Breast epithelium (tissue), 4 donors: Measurements from ENCODE around the gene SLC38A10. TPM values are rescaled to one million over a fixed set of nuclear protein-coding genes. Genes with fewer than 3 reads are reported as not detected.

Experiments
- DNase-seq, 2 donors: peaks; one replicate each; pipeline ENCODE4 v3.0.0-alpha.2; 2019; ENCODE audit warnings: low spot score in 2 of 2
- H3K27ac ChIP-seq, 2 donors: fragments of 200-600 bp; sonication (generic) in 1 of 2; one replicate each; pipeline ENCODE4 v1.5.1; 2016 to 2019; ENCODE audit warnings: mild to moderate bottlenecking in 1 of 2
- H3K27me3 ChIP-seq, 2 donors: fragments of 200-600 bp; sonication (generic) in 1 of 2; one replicate each; pipeline versions ENCODE4 v1.5.1 to v1.6.0; 2017 to 2019; ENCODE audit warnings: control low read depth in 1 of 2, mild to moderate bottlenecking in 1 of 2
- H3K36me3 ChIP-seq: fragments of 200-600 bp; one replicate; pipeline ENCODE4 v1.5.1; 2019
- H3K4me1 ChIP-seq, 2 donors: fragments of 200-600 bp; sonication (generic); one replicate each; pipeline ENCODE4 v1.5.1; 2016 to 2019; ENCODE audit warnings: control low read depth in 1 of 2
- H3K4me3 ChIP-seq, 3 donors: fragments of 200-600 bp; sonication (generic); 1 replicate in 2 of 3; 2 replicates in 1 of 3; pipeline ENCODE4 v1.5.1; 2016 to 2019; ENCODE audit warnings: mild to moderate bottlenecking in 3 of 3, moderate library complexity in 2 of 3
- H3K9me3 ChIP-seq, 2 donors: fragments of 200-600 bp; sonication (generic) in 1 of 2; one replicate each; pipeline ENCODE4 v1.5.1; 2016 to 2019; ENCODE audit warnings: control low read depth in 1 of 2
- POLR2A ChIP-seq: fragments of 450-650 bp; IDR thresholded peaks from one replicate; pipeline ENCODE4 v1.6.1; 2016; ENCODE audit warnings: antibody characterized with exemption, mild to moderate bottlenecking, moderate library complexity
- POLR2AphosphoS5 ChIP-seq, 3 donors: sonication (generic); formaldehyde crosslinking; IDR thresholded peaks; one replicate each; pipeline ENCODE4 v1.6.1; 2017; ENCODE audit warnings: antibody characterized with exemption in 3 of 3
- intact Hi-C: fragments of 100-400 bp; cut with DNase I; formaldehyde crosslinking; loops from one replicate; pipeline ENCODE4 v1.15.1; 2023; ENCODE audit warnings: low total_unique reads
- total RNA-seq, 3 donors: library from RNA; depleted of rRNA; stranded (reverse); fragments of >200 nt; gene quantifications; one replicate each; pipeline ENCODE4 v1.1.0, GENCODE V29; 2016
- TF ChIP-seq, protein P1 (sequence below), 3 donors: fragments of 450-650 bp; IDR thresholded peaks; one replicate each; pipeline ENCODE4 v1.5.1; 2016 to 2017; ENCODE audit warnings: antibody characterized with exemption in 3 of 3, mild to moderate bottlenecking in 3 of 3, moderate library complexity in 3 of 3

SLC38A10 gene
- total RNA-seq, 3 donors from 2014 or later = 52.4 to 104 (median 85.2) TPM

DNA sequence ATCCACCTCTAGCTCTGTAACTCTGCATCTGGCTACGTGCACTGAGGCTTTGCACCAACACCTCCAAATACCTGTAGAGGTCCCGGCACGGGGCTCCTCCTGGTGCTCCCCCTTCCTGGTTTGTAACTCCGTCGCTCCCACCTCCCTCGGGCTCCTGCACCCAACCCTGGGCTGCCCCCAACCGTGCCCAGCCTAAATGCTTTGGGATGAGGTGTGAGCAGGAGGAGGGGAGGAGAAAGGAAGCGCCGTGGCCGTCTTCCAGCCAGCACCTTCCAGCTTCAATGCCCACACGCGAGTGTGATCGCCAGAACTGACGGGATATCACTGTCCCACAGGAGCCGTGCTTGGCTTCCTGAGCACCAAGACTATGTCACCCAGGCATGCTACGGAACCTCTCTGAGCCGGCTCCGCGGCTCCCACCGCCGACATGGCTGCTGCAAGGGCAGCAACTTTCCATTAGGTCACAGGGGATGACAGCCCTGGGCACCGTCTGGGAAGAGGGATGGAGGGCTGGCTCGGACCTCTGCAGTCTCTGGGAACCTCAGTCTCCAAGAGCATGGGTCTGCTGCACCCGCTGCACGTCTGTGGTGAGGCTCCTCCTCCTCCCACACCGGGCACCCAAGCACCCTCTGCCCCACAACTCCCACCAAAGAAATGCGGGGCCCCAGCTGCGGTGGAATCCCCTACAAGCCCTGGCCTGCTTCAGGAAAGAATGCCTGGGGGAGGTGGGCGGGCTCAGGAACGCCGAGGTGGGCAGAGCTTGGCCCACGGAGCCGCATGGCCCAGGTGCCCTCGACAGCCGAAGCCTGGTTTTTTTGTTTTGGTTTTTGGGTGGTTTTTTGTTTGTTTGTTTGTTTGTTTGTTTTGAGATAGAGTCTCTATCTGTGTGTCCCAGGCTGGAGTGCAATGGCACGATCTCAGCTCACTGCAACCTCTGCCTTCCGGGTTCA is 6.4 kb upstream of the SLC38A10 start:
- H3K36me3 ChIP-seq = no peaks in the 10 kb centered on the region
- intact Hi-C loops = loop anchor here (1.0 kb wide), 1 partner anchor 19 kb away; no protein-coding TSS in a partner anchor
- no peaks in the 10 kb centered on the region for H3K4me1 ChIP-seq
- H3K9me3 ChIP-seq = no peaks in the 10 kb centered on the region
- no peak overlapping the region for H3K27ac ChIP-seq
- peak overlapping the region in 2 of 3 donors; percentile 32 to 55 for H3K4me3 ChIP-seq
- DNase-seq = no peak
- TF ChIP-seq, protein P1, sequence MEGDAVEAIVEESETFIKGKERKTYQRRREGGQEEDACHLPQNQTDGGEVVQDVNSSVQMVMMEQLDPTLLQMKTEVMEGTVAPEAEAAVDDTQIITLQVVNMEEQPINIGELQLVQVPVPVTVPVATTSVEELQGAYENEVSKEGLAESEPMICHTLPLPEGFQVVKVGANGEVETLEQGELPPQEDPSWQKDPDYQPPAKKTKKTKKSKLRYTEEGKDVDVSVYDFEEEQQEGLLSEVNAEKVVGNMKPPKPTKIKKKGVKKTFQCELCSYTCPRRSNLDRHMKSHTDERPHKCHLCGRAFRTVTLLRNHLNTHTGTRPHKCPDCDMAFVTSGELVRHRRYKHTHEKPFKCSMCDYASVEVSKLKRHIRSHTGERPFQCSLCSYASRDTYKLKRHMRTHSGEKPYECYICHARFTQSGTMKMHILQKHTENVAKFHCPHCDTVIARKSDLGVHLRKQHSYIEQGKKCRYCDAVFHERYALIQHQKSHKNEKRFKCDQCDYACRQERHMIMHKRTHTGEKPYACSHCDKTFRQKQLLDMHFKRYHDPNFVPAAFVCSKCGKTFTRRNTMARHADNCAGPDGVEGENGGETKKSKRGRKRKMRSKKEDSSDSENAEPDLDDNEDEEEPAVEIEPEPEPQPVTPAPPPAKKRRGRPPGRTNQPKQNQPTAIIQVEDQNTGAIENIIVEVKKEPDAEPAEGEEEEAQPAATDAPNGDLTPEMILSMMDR (IDR thresholded peaks at IDR 0.05) = no peak
- TF ChIP-seq POLR2A = no peak
- no peak for TF ChIP-seq POLR2AphosphoS5 (IDR thresholded peaks at IDR 0.05)
- H3K27me3 ChIP-seq = no peaks in the 10 kb centered on the region

DNA sequence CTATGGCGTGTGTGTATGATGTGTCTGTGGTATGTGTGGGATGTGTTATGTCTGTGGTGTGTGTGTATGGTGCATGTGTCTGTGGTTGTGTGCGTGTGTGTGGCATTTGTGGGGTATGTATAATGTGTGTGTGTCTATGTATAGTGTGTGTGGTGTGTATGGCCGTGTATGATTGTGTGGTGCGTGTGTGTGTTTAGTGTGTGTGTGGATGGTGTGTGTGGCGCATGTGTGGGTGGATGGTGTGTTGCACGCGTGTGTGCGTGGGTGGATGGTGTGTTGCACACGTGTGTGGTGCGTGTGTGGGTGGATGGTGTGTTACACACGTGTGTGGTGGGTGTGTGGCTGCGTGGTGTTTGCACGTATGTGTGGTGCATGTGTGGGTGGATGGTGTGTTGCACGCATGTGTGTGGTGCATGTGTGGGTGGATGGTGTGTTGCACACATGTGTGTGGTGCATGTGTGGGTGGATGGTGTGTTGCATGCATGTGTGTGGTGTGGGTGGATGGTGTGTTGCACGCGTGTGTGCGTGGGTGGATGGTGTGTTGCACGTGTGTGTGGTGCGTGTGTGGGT is 5.6 kb upstream of the SLC38A10 start:
- H3K36me3 ChIP-seq = no peaks in the 10 kb centered on the region
- TF ChIP-seq, protein P1 (IDR thresholded peaks at IDR 0.05) = no peak
- TF ChIP-seq POLR2A = no peak
- TF ChIP-seq POLR2AphosphoS5 (IDR thresholded peaks at IDR 0.05) = no peak
- intact Hi-C loops = no loop called here
- no peaks in the 10 kb centered on the region for H3K4me1 ChIP-seq
- H3K9me3 ChIP-seq = no peaks in the 10 kb centered on the region
- DNase-seq = no peak
- no peaks in the 10 kb centered on the region for H3K27me3 ChIP-seq
- no peak overlapping the region for H3K4me3 ChIP-seq
- H3K27ac ChIP-seq = no peak overlapping the region

DNA sequence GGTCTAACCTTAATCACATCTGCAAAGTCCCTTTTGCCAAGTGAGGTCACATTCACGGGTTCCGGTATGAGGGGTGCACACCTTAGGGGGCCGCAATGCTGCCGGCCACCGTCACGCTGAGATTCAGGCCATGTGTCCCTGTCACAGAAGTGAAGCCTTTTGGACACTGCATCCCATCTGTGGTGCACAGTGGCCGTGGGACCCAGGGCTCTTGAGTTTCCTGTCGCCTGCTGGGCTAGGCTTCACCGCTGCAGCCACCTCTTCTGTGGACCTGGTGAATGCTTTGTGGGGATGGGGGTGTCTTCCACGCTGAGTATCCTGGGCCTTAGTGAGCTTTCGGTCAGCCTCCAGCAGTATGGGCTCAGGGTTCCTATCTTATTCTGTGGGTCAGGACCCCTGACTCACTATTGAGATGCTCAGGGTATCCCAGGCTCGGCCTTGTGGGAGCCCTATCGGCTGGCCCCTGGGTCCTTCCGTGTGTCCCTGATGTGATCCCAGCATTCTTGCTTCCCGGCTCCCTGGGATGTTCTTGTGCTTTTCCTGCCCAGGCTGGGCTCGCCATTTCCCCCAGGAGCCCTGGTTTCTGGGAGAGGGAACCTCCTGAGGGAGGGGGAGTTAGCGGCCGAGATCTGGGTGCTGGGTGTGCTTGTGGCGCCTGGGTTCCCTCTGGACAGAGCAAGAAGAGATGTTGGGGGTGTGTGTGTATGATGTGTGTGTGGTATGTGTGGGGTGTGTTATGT is 4.9 kb upstream of the SLC38A10 start:
- Histone ChIP-seq H3K27ac (no peak overlapping the region), H3K27me3 (no peaks in the 10 kb centered on the region)

DNA sequence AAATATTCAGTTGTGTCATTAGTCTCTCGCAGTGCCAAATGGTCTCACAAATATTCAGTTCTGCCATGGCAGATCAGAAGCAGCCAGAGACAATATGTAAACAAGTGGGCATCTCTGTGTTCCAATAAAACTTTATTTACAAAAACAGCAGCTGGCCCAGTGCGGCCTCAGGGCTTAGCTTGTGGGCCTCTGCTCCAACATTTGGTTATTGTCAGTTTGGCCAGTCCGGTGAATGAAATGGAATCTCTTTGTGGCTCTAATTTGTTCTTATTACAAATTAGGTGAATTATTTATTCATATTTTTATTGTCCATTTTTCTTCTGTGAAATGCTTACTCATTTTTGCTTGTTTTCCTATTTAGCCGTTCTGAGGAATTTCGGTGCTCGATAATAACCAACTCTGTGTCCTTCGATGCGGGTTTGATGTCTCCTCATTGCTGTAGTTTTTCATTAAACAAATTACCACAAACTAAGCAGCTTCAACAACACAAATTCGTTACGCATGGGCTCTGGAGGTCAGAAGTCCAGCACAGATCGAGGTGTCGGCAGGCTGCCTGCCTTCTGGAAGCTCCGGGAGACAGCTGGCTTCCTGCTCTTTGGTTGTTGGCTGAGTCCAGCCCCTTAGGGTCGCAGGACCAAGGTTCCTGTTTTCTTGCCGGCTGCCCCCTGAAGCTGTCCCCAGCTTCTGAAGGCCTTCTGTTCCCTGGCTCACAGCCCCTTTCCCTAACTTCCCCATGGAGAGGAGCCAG is 4.1 kb upstream of the SLC38A10 start:
- TF ChIP-seq POLR2A (no peak), POLR2AphosphoS5 (IDR thresholded peaks at IDR 0.05) (no peak)
- TF ChIP-seq, protein P1 (IDR thresholded peaks at IDR 0.05) = no peak
- intact Hi-C loops = no loop called here
- Histone ChIP-seq H3K36me3 (no peaks in the 10 kb centered on the region), H3K4me3 (no peak overlapping the region), H3K27ac (peak overlapping the region; percentile 34 to 55), H3K4me1 (peaks cover 0 to 1% of the 10 kb centered on the region in 2 donors), H3K27me3 (no peaks in the 10 kb centered on the region), H3K9me3 (no peaks in the 10 kb centered on the region)
- DNase-seq = no peak

More for the DNA sequence above, 4.9 kb upstream of the SLC38A10 start:
- Histone ChIP-seq H3K4me1 (no peaks in the 10 kb centered on the region), H3K4me3 (no peak overlapping the region), H3K9me3 (no peaks in the 10 kb centered on the region), H3K36me3 (no peaks in the 10 kb centered on the region)
- TF ChIP-seq POLR2AphosphoS5 (IDR thresholded peaks at IDR 0.05) (no peak), POLR2A (no peak)
- TF ChIP-seq, protein P1 (IDR thresholded peaks at IDR 0.05) = no peak
- DNase-seq = no peak
- intact Hi-C loops = no loop called here
